Activated CD8-positive, alpha-beta memory T cell treated with anti-CD3 and anti-CD28 coated beads, Interleukin-2, amount 50 U/mL, for 48 hours (primary cell): Measurements from ENCODE around the gene GHRH.

Experiments
- DNase-seq: peaks from one replicate; pipeline ENCODE4 v3.0.0-alpha.2; 2020

The GHRH gene

DNA sequence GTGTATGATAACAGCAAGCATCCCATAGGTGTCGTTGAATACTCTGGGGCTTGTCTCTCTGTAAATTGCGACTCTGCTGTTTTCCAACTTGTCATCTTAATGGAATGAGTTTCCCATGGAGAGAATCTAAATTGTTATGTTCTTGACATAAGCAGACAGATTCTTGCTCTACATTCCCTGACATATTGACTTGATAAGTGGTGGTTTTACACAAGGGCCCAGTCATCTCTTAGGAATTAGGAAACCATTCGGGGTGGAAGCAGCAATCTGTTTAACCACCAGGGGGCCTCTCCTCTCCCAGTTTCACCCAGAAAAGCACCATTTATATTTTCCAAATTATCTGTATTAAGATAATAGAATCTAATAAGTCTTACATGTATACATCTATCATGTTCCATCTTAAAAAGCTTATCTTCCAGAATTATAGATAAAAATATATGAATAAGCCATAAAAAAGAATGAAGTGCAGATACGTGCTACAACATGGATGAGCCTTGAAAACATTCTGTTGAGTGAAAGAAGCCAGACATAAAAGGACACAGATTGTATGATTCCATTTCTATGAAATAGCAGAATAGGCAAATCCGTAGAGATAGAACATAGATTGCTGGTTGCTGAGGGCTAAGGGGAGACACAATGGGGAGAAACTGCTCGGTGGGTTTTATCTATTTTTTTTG, 59.2 kb downstream of the GHRH start:
- DNase-seq: no peak

DNA sequence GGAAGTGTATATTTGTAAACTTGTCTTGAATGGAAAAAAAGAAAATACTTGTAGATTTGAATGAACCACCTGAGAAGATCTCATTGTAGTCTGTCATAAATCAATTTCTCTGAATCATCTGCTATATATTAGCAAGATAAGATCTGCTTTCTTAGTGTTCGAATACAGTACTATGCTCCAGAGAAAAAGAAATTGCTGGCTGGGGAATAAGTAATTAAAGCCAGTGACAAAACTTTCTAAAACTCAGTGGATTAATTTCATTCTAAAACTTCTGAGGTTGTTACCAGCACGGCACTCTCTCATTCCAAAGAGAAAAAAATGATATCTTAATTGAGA, 59.8 kb downstream of the GHRH start:
- no peak for DNase-seq
